Measurements from ENCODE around the gene LRP1.

The LRP1 gene

DNA sequence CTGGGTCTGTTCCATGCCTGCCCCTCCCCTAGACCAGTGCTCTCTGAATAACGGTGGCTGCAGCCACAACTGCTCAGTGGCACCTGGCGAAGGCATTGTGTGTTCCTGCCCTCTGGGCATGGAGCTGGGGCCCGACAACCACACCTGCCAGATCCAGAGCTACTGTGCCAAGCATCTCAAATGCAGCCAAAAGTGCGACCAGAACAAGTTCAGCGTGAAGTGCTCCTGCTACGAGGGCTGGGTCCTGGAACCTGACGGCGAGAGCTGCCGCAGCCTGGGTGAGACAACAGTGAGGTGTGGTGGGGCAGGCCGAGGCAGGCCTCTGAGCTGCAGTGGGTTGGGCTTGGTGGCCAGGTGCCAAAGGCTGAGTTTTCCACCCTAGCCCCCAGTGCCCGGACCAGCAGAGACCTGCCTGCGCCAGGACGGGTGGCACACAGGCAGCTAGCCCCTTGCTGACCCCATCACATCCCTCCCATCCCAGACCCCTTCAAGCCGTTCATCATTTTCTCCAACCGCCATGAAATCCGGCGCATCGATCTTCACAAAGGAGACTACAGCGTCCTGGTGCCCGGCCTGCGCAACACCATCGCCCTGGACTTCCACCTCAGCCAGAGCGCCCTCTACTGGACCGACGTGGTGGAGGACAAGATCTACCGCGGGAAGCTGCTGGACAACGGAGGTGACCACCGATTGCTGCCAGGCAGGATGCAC, 47.3 kb downstream of the LRP1 start:
- DNase-seq (ENCODE audit: low spot score), result peak; percentile 80

DNA sequence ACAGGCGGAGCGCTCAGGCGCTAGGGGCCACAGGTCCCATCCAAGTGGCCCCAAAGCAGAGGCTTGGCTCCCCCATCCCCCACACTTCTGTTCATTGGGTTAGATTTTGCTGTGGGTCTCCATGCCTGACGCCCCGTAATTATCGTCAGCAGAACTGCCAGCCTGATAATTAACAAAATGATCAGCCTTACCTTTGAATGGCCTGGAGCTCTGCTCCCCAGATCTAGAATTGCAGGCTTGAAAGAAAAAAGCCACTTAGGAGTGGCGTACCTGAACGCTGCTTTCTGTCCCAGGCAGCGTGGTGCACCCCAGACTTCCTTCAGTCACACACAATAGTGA, 47.8 kb downstream of the LRP1 start:
- DNase-seq (ENCODE audit: low spot score), result no peak

DNA sequence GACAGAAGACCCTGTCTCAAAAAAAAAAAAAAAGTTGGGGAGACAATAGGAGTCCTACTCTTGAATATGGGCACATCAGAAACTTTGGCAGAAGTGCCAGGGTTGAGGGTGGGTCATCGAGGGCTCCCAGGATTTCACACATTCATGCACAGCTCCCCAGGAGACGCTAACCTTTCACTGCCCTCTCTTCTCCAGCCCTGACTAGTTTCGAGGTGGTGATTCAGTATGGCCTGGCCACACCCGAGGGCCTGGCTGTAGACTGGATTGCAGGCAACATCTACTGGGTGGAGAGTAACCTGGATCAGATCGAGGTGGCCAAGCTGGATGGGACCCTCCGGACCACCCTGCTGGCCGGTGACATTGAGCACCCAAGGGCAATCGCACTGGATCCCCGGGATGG, 48.6 kb downstream of the LRP1 start:
- DNase-seq (ENCODE audit: low spot score), result no peak

DNA sequence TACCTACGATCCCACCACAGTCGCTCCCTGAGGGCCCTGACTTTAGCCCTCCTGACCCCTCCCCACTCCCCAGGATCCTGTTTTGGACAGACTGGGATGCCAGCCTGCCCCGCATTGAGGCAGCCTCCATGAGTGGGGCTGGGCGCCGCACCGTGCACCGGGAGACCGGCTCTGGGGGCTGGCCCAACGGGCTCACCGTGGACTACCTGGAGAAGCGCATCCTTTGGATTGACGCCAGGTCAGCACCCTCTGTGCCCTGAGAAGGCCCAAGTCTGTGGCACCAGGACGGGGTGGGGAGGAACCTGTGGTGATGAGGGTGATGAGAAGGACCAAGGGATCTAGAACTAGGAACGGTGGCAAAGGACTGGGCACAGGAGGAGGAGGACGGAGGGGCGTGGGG, 49.1 kb downstream of the LRP1 start:
- no peak for DNase-seq (ENCODE audit: low spot score)

DNA sequence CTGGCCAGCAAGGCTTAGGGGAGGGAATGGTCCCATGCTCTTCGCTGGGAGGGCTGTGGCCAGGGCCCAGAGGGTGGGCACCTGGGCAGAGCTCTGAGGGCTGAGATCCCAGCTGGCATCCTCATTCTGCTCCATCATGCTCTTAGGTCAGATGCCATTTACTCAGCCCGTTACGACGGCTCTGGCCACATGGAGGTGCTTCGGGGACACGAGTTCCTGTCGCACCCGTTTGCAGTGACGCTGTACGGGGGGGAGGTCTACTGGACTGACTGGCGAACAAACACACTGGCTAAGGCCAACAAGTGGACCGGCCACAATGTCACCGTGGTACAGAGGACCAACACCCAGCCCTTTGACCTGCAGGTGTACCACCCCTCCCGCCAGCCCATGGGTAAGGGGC, 49.9 kb downstream of the LRP1 start:
- DNase-seq (ENCODE audit: low spot score), result no peak

DNA sequence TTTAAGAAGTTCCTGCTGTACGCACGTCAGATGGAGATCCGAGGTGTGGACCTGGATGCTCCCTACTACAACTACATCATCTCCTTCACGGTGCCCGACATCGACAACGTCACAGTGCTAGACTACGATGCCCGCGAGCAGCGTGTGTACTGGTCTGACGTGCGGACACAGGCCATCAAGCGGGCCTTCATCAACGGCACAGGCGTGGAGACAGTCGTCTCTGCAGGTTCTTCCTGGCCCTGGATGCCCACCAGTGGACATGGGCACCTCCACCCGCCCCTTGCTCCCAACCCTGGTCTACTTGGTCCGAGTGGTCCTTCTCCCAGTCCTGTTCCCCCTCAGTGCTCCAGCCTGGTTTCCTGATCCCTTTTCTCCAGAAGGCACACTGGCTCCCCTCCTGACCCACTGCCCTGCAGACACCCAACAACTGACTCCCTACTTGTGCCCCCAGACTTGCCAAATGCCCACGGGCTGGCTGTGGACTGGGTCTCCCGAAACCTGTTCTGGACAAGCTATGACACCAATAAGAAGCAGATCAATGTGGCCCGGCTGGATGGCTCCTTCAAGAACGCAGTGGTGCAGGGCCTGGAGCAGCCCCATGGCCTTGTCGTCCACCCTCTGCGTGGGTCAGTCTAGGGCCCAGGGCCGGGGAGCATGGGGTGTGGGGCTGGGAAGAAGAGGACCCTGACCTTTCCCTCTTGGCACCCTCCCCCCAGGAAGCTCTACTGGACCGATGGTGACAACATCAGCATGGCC, 51.2 kb downstream of the LRP1 start:
- DNase-seq (ENCODE audit: low spot score), result no peak

DNA sequence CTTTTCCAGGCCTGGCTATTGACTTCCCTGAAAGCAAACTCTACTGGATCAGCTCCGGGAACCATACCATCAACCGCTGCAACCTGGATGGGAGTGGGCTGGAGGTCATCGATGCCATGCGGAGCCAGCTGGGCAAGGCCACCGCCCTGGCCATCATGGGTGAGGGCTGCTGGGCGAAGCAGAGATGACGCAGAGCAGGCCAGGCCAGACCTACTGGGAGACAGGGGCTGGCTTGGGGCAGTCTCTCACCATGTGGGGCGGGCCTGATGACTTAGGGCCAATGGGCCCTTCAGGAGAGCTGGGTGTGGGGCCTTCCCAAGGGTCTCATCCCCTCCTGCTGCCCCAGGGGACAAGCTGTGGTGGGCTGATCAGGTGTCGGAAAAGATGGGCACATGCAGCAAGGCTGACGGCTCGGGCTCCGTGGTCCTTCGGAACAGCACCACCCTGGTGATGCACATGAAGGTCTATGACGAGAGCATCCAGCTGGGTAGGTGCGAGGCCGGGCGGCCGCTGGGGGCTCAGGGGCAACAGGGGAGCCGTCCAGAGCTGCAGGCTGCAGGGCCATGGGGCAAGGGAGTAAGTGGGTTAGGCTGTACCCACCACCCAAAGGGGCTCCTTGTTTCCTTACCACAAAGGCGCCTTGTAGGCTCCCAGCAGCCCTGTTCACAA, 52.2 kb downstream of the LRP1 start:
- DNase-seq (ENCODE audit: low spot score), result no peak

DNA sequence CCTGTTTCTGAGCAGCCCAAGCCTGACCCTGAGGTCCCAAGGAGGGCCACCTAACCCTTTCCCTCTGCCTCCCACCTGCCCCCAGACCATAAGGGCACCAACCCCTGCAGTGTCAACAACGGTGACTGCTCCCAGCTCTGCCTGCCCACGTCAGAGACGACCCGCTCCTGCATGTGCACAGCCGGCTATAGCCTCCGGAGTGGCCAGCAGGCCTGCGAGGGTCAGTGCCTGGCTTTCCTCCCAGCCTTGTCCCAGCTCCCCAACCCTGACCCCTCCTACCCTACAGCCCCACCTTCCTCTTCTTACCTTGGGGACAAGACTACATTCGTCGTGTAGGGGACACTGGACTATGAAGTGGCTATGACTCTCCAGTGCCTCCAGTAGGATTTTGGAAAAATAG, 52.8 kb downstream of the LRP1 start:
- no peak for DNase-seq (ENCODE audit: low spot score)

DNA sequence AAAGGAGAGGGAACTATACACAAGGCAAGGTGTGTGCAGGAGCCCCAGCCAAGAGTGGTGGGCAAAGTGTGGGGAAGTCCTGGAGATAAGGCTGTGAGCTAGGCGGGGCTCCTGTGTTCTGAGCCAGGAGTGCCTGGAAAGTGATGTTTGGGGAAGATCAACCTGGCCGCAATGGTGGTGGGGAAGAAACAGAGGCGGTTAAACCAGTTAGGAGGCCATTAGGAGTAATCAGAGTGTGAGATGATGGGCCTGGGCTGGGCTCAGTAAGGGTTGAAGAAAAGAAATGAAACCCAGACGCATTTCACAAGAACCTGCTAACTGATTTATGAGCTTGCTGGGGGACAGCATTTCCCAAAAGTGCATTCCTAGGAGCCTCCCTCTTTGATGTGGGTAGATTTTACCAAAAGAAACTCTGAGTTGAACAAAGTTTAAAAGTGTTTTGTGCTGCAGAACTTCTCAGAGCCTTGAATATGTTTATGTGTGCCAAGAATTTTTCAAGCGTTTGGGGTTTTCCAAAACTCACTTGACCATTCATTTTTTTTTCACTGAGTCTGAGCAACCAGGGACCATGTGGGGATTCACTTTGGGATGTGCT, 53.4 kb downstream of the LRP1 start:
- peak; percentile 52 for DNase-seq (ENCODE audit: low spot score)

DNA sequence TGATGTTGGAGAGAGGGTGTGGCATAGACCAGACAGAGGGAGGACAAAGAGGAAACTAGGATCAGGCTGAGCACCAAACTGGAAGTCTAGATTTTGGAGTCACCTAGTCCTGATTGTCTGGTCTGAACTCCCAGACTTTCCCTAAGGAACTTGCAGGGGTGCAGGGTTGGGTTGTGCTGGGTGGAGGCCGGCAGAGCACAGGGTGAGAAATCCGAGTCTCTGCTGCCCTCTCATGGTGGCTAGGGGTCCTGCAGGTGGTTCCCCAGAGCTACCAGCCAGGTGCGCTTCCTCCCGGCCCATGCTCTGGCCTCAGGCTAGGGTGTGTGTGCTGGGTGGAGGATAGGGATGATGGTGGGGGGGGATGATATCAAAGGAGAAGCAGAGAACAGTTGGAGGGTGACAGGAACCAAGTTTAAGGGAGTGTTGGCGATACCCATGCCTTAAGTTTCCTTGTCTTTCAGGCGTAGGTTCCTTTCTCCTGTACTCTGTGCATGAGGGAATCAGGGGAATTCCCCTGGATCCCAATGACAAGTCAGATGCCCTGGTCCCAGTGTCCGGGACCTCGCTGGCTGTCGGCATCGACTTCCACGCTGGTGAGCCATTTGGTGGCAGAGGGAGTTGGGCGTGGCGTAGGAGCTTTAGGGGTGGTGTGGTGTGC, 54.8 kb downstream of the LRP1 start:
- peak; percentile 86 for DNase-seq (ENCODE audit: low spot score)

DNA sequence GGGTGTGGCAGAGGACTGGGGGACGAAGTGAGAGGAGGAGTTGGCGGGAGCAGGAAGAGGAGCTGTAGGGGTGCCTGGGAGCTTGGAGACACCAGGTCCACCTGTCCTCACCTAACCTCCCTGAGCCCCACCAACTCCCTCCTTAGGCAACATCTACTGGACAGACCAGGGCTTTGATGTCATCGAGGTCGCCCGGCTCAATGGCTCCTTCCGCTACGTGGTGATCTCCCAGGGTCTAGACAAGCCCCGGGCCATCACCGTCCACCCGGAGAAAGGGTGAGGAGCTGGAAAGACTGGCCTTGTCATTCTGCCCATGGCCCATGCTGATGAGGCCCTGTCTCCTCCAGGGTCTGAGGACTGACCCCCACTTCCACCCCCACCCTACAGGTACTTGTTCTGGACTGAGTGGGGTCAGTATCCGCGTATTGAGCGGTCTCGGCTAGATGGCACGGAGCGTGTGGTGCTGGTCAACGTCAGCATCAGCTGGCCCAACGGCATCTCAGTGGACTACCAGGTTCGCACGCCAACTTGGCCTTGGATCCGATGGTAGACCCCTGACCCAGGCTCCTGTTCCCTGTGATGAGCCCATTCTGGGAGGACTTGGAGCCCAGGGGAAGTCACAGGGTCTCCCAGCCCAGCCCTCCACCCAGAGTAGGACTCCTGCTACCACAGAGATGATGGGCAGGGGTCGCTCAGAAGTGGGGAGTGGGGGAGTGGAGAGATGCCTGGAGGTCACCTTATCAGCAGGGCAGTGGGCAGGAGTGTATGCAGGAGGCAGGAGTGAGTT, 55.8 kb downstream of the LRP1 start:
- no peak for DNase-seq (ENCODE audit: low spot score)

DNA sequence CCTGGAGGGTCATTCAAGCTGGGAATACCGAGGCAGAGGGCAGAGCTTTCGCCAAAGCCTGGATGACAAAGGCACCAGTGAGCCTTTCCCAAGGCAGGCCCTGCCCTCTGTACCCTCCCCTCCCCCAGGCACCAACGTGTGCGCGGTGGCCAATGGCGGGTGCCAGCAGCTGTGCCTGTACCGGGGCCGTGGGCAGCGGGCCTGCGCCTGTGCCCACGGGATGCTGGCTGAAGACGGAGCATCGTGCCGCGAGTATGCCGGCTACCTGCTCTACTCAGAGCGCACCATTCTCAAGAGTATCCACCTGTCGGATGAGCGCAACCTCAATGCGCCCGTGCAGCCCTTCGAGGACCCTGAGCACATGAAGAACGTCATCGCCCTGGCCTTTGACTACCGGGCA, 57.1 kb downstream of the LRP1 start:
- no peak for DNase-seq (ENCODE audit: low spot score)

DNA sequence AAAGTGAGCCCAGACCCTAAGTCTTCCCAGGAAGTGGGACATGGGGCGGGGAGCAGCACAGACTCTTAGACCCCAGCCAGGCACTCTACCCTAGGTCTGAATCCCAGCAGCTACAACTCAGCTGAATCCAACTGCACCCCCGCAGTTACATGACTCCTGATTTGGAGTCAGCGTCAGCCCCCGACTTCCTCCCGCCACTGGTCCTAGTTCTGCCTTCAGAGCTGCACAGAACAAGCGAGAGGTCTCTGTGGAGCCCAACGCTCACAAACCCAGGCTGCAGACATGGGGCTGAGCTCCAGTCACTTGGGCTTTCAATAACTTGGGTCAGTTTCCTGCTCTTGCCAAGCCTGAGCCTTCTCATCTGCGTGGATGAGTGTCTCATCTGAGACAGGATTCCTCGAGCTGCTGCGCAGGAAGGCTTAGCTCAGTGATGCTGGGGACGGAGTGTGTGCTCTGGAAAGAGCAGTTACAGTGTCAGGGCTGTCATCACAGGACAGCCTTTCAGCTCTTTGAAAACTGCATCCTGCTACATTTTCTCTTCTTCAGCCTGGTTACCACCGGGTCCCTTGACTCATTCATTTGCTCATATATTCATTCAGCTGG, 57.7 kb downstream of the LRP1 start:
- DNase-seq (ENCODE audit: low spot score), result no peak

DNA sequence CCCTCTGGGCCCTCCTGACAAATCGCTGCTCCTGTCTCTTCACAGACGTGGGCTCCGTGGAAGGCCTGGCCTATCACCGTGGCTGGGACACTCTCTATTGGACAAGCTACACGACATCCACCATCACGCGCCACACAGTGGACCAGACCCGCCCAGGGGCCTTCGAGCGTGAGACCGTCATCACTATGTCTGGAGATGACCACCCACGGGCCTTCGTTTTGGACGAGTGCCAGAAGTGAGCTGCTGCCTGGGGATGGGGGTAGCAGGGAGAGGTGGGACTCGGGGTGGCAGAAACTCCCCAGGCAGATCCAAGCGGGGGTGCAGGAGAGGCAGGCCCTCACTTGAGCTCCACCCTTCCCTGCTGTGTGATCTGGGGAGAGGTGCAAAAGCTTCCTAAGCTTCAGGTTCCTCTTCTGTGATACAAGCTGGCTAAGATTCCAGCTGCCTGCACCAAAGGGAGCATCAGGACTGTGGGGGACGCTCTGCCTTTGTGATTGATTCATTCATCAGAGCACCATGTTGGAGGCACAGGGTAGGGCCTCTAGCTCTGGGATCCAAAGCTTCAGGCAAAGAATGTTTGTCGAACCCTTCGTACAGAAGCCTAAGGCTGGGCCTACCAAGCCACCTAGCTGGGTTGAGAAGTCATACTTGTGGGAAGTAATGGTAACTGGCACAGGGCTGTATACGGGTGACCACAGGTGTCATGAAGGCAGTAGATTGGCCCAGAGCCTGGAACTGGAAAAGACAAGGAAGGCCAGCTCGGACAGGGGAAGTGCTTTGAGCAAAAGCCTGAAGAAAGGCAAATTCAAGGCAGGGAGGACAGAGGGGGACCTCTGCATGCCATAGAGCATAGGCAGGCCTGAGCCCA, 59.2 kb downstream of the LRP1 start:
- no peak for DNase-seq (ENCODE audit: low spot score)

DNA sequence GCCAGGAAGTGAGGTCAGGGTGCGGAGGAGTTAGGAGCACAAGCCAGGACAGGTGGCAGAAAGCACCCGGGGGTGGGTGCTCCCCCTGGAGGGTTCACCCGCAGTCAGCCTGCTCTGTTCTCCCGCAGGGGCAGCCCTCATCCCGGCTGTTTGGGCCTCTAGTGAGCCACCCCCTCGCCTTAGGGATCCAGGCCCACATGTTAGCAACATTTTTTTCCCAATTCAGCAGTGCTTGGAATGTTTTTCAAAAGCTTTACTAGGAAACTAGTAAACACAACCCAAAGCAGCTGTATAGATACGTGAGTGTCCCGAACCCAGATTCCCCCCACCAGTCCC, 59.8 kb downstream of the LRP1 start:
- DNase-seq (ENCODE audit: low spot score), result no peak

DNA sequence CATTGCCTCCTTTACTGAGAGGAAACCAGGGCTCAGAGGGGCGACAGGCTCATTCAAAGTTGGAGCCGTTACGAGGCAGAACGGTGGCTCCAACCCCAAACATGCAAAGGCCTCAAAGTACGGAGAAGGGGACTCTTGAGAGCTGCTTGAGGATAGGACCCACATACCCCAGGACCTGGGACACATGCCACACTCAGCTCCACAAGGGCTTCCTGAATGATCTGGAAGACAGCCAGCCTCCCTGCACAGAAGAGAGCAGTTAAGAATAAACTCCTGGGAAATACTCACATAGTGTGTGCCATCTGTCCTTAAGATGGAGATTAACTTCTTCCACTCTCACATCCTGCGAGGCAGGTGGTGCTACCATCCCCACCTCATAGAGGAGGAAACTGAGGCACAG, 61.8 kb downstream of the LRP1 start:
- no peak for DNase-seq (ENCODE audit: low spot score)

DNA sequence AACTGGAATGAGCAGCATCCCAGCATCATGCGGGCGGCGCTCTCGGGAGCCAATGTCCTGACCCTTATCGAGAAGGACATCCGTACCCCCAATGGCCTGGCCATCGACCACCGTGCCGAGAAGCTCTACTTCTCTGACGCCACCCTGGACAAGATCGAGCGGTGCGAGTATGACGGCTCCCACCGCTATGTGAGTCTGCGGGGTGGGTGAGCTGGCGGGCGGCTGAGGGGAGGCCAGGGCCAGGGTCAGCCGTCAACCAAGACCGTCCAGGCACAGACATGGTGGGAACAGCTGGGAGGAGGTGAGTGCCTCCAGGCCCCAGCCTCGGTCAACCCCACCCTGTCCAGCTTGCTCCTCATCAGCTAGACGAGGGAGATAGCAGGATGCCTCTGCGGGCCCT, 62.5 kb downstream of the LRP1 start:
- DNase-seq (ENCODE audit: low spot score), result no peak

DNA sequence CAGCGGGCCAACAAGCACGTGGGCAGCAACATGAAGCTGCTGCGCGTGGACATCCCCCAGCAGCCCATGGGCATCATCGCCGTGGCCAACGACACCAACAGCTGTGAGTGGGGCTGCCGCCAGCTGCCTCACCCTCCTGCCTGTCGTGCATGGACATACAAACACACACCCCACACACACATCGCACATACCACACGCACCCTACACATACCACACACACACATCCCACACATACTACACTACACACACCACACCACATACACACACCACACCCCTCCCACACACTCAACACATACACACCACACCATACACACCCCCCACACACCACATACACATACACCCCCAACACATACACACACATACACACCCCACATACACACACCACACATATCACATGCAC, 63.1 kb downstream of the LRP1 start:
- DNase-seq (ENCODE audit: low spot score), result no peak

DNA sequence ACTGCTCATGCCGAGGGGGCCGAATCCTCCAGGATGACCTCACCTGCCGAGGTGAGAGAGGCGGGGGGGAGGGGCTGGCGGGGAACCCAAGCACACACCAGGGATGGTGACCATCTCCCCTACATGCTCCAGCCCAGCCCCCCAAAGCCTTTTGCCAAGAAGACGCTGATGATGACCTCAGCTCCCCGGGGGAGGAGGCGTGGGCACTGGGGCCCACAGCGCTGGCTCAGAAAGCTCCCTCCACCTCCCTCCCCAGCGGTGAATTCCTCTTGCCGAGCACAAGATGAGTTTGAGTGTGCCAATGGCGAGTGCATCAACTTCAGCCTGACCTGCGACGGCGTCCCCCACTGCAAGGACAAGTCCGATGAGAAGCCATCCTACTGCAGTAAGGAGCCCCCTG, 64.6 kb downstream of the LRP1 start:
- no peak for DNase-seq (ENCODE audit: low spot score)

DNA sequence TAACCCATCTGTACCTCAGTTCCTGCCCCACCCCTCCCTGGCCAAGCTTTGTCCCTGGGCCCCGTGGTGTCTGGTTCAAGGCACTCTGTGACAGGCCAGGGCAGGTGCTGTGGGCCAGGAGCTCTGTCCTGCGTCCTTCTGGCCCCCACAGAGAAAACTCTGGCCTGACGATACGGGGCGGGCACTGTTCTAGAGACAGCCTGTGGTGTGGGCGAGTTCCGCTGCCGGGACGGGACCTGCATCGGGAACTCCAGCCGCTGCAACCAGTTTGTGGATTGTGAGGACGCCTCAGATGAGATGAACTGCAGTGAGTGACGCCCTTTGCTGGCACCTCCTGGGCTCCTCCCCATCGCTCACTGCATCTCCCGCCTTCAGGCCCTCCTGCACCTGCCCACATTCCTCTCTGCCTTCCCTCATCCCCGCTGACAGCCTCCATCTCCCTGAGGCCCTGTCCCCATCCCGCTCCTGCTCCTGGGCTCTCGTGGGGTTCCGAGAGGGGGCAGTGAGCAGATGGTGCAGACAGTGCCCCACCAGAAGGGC, 65.5 kb downstream of the LRP1 start:
- DNase-seq (ENCODE audit: low spot score), result no peak
